A673 (cell line): Measurements from ENCODE around the gene NDUFS3.

Experiments
- EZH2 ChIP-seq: fragments of 200-600 bp; sonication (generic); IDR thresholded peaks from 2 replicates; pipeline ENCODE4 v1.6.1; 2017; ENCODE audit warnings: borderline replicate concordance, low read depth, mild to moderate bottlenecking, mixed read lengths, antibody characterized with exemption, low read length; ENCODE audit not compliant: poor library complexity, severe bottlenecking
- TF ChIP-seq, protein P1 (sequence below): fragments of 300-800, 200-600 bp; sonication (generic); conservative IDR thresholded peaks from 2 replicates; pipeline ENCODE4 v1.5.1; 2017; ENCODE audit warnings: low read depth, mild to moderate bottlenecking, antibody characterized with exemption, low read length, moderate library complexity, mixed read lengths

DNA sequence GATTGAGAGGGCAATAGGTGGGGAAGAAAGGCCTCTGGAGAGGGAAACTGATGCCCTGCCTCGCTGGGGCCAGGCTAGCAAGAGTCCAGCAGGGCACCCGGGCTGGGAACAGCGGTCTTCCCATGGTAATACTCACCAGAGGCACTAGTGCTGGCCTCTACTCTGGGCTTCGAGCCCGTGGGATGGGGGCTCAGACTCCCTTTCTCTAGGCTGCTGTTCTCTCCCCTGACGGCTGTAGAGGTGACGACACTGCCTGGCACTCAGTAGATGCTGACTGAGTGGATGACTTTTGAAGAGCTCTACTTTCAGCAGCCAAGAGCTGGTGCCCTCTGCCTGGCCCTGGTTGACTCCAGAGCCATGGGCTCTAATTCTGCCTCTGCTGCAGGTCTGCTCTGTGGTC is 16.2 kb downstream of the NDUFS3 start:
- TF ChIP-seq, protein P1, sequence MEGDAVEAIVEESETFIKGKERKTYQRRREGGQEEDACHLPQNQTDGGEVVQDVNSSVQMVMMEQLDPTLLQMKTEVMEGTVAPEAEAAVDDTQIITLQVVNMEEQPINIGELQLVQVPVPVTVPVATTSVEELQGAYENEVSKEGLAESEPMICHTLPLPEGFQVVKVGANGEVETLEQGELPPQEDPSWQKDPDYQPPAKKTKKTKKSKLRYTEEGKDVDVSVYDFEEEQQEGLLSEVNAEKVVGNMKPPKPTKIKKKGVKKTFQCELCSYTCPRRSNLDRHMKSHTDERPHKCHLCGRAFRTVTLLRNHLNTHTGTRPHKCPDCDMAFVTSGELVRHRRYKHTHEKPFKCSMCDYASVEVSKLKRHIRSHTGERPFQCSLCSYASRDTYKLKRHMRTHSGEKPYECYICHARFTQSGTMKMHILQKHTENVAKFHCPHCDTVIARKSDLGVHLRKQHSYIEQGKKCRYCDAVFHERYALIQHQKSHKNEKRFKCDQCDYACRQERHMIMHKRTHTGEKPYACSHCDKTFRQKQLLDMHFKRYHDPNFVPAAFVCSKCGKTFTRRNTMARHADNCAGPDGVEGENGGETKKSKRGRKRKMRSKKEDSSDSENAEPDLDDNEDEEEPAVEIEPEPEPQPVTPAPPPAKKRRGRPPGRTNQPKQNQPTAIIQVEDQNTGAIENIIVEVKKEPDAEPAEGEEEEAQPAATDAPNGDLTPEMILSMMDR: no peak
- TF ChIP-seq EZH2: no peak
